Calu3 (cell line): ENCODE measurements around the gene FERMT1. TPM values are rescaled to one million over a fixed set of nuclear protein-coding genes. Genes with fewer than 3 reads are reported as not detected.

ENCODE experiments used
- BruUV-seq: library from RNA; stranded (reverse); fragments of 400-500 nt; replicated peaks from 2 replicates; lab custom pipeline; 2021; lab: Mats Ljungman, UMichigan
- CTCF ChIA-PET: fragments of 300-600 bp; sonication (Branson Sonifier 250); formaldehyde crosslinking; loops from one replicate; lab custom pipeline; 2022; ENCODE audit warnings: antibody characterized with exemption; lab: Charles Lee
- DNase-seq: peaks from one replicate; pipeline ENCODE4 v3.0.0; 2022
- H3K27ac Mint-ChIP-seq: one replicate; pipeline ENCODE4 v1.8.0; 2022; ENCODE audit warnings: mixed read lengths; ENCODE audit not compliant: unreplicated experiment
- H3K27me3 Mint-ChIP-seq: one replicate; pipeline ENCODE4 v1.8.0; 2022; ENCODE audit warnings: mixed read lengths; ENCODE audit not compliant: unreplicated experiment
- H3K36me3 Mint-ChIP-seq: one replicate; pipeline ENCODE4 v1.8.0; 2022; ENCODE audit warnings: mild to moderate bottlenecking, moderate library complexity, mixed read lengths; ENCODE audit not compliant: insufficient read depth, unreplicated experiment
- H3K4me1 Mint-ChIP-seq: one replicate; pipeline ENCODE4 v1.8.0; 2022; ENCODE audit warnings: mild to moderate bottlenecking, low read depth, mixed read lengths; ENCODE audit not compliant: unreplicated experiment
- H3K4me3 Mint-ChIP-seq: one replicate; pipeline ENCODE4 v1.8.0; 2022; ENCODE audit warnings: mild to moderate bottlenecking, low read depth, moderate library complexity, mixed read lengths; ENCODE audit not compliant: unreplicated experiment
- H3K9me3 Mint-ChIP-seq: one replicate; pipeline ENCODE4 v1.8.0; 2022; ENCODE audit warnings: low read depth, mixed read lengths; ENCODE audit not compliant: unreplicated experiment
- intact Hi-C: fragments of 100-400 bp; cut with micrococcal nuclease; formaldehyde crosslinking; loops from one replicate; pipeline ENCODE4 v1.10.0; 2022; ENCODE audit not compliant: unreplicated experiment
- total RNA-seq: library from RNA; stranded (reverse); gene quantifications from 2 replicates; pipeline ENCODE4 v1.2.3, GENCODE V29; 2022
- TF ChIP-seq, protein P1 (sequence below): fragments of 200-600 bp; IDR thresholded peaks from one replicate; pipeline ENCODE4 v1.8.0; 2022; ENCODE audit warnings: antibody characterized with exemption; ENCODE audit not compliant: unreplicated experiment

FERMT1 gene
- total RNA-seq, 1 experiment from 2014 or later = 23.5 TPM

DNA sequence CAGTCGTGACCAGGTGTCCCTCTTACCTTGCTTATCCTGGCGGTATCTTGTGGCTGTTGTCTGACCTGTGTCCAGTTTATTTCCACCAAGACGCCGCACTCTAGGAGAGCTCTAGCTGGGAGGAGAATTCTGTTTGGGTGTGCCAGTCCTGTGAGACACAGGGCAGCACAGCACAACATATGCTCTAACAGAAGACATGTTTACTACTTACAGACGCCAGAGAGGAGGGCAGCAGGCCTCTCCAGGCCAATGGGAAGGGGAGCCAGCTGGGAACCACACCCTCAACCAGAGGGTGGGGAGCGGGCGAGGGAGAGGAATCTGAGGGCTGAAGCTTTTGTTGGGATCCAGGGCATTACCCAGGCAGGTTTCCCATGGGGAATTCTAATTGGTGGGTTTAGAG, 25.2 kb upstream of the FERMT1 start:
- peaks cover 5% of the 10 kb centered on the region for H3K9me3 Mint-ChIP-seq
- TF ChIP-seq, protein P1, sequence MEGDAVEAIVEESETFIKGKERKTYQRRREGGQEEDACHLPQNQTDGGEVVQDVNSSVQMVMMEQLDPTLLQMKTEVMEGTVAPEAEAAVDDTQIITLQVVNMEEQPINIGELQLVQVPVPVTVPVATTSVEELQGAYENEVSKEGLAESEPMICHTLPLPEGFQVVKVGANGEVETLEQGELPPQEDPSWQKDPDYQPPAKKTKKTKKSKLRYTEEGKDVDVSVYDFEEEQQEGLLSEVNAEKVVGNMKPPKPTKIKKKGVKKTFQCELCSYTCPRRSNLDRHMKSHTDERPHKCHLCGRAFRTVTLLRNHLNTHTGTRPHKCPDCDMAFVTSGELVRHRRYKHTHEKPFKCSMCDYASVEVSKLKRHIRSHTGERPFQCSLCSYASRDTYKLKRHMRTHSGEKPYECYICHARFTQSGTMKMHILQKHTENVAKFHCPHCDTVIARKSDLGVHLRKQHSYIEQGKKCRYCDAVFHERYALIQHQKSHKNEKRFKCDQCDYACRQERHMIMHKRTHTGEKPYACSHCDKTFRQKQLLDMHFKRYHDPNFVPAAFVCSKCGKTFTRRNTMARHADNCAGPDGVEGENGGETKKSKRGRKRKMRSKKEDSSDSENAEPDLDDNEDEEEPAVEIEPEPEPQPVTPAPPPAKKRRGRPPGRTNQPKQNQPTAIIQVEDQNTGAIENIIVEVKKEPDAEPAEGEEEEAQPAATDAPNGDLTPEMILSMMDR = no peak
- peaks cover 20% of the 10 kb centered on the region for H3K27me3 Mint-ChIP-seq
- no peaks in the 10 kb centered on the region for H3K4me1 Mint-ChIP-seq
- no peaks in the 10 kb centered on the region for H3K36me3 Mint-ChIP-seq
- no peak overlapping the region for H3K4me3 Mint-ChIP-seq
- no peak for DNase-seq
- no peak overlapping the region for H3K27ac Mint-ChIP-seq
- CTCF ChIA-PET = no interaction called here
- intact Hi-C loops = no loop called here
- no TSS peak for BruUV-seq

DNA sequence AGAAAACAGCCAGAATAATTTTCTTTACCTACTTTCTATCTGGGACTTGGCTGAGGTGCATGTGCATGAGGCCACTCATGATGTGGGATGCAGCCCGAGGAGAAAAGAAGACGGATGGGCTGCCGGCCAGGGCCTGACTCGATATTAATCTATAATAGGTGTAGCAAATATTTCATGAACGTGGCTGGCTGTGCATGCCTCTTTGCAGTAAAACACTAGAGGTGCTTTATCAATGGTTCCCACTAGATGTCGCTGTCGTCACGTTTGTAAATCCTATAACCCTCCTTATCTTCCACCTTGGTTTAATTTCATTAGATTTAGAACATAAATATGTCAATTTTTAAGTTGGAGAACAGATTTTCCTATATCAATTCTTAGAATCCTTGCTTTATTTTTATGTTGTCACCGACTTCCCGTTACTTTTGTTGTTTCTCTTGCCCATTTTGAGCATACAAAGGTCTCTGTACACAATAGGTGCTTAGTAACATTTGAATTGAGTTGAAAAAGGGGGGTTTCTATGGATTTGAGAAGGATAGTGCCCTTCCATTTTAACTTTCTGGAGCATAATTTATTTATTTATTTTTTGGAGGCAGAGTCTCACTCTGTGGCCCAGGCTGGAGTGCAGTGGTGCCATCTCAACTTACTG, 19.6 kb upstream of the FERMT1 start:
- CTCF ChIA-PET = interaction anchor here (0.6 kb wide), 1 partner anchor 1795 kb away, joined by 3 read pairs; no protein-coding TSS in a partner anchor
- Mint-ChIP-seq H3K4me3 (no peak overlapping the region), H3K27me3 (peaks cover 12% of the 10 kb centered on the region), H3K9me3 (peaks cover 2% of the 10 kb centered on the region), H3K36me3 (no peaks in the 10 kb centered on the region), H3K27ac (no peak overlapping the region), H3K4me1 (no peaks in the 10 kb centered on the region)
- peak; percentile 40 for DNase-seq
- TF ChIP-seq, protein P1 = peak; percentile 56
- intact Hi-C loops = loop anchor here (5.0 kb wide), 2 partner anchors 100 to 1715 kb away; no protein-coding TSS in a partner anchor
- BruUV-seq = no TSS peak

DNA sequence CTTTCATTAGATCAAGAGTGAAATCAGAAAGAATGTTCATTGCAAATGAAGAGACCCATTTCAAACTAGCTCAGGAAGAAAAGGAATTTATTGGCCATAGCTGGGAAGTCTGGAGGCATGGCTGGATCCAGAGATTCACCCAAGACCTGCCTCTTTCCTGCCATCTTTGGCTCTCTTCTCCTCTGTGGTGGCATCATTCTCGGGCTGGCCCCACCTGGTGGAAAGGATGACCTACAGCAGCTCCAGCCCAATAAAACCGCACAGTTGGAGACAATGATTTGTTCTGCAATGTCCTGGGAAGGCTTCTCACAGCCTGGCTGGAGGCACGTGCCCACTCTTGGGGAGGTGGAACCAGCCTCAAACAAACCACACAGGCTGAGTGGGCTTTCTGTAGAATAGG, 18.1 kb upstream of the FERMT1 start:
- intact Hi-C loops = loop anchor here (5.0 kb wide), 2 partner anchors 101 to 1716 kb away; no protein-coding TSS in a partner anchor
- BruUV-seq = no TSS peak
- Mint-ChIP-seq H3K4me3 (no peak overlapping the region), H3K9me3 (peaks cover 2% of the 10 kb centered on the region), H3K36me3 (no peaks in the 10 kb centered on the region), H3K27me3 (peaks cover 27% of the 10 kb centered on the region), H3K4me1 (no peaks in the 10 kb centered on the region), H3K27ac (no peak overlapping the region)
- DNase-seq = peak; percentile 3
- CTCF ChIA-PET = no interaction called here
- TF ChIP-seq, protein P1 = no peak

DNA sequence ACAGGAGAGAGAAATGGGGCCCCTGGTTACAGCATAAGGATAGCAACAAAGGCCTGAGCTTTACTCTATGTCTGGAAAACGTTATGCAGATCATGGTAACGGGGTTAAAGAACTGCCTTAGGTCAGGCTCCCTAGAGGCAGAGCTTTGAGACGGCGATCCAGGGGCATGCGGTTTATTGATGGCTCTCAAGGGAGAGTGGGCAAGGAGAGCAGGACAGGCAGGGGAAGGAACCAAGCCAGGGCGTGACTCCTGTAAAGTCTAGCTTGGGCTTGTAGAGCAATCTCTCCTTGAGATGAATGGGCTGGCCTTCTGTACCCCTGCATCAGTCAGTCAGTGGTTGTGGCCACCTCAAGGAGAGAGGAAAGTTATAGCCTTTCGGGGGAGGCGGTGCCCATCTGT, 12.5 kb upstream of the FERMT1 start:
- peaks cover 2% of the 10 kb centered on the region for H3K9me3 Mint-ChIP-seq
- H3K4me3 Mint-ChIP-seq = no peak overlapping the region
- TF ChIP-seq, protein P1 = no peak
- peaks cover 21% of the 10 kb centered on the region for H3K27me3 Mint-ChIP-seq
- CTCF ChIA-PET = no interaction called here
- H3K4me1 Mint-ChIP-seq = no peaks in the 10 kb centered on the region
- no peaks in the 10 kb centered on the region for H3K36me3 Mint-ChIP-seq
- BruUV-seq = no TSS peak
- intact Hi-C loops = no loop called here
- no peak for DNase-seq
- H3K27ac Mint-ChIP-seq = no peak overlapping the region
